Muscle of leg (tissue), 11 donors: ENCODE measurements around the gene GARIN1A. TPM values are rescaled to one million over a fixed set of nuclear protein-coding genes. Genes with fewer than 3 reads are reported as not detected.

ENCODE experiments used
- DNase-seq: peaks from one replicate; pipeline ENCODE4 v3.0.0; 2013
- H3K27ac ChIP-seq: one replicate; pipeline ENCODE4 v1.5.1; 2013; ENCODE audit warnings: mild to moderate bottlenecking, low read length, control low read depth
- H3K27me3 ChIP-seq: one replicate; pipeline ENCODE4 v1.6.1; 2013; ENCODE audit warnings: low read length; ENCODE audit not compliant: control insufficient read depth, insufficient read depth
- H3K36me3 ChIP-seq: one replicate; pipeline ENCODE4 v1.6.1; 2013; ENCODE audit warnings: low read length; ENCODE audit not compliant: control insufficient read depth, insufficient read depth
- H3K4me1 ChIP-seq: one replicate; pipeline ENCODE4 v1.6.1; 2013; ENCODE audit warnings: low read length; ENCODE audit not compliant: control insufficient read depth, insufficient read depth
- H3K4me3 ChIP-seq: one replicate; pipeline ENCODE4 v1.5.1; 2013; ENCODE audit warnings: low read length, control low read depth
- H3K9me3 ChIP-seq: replicated peaks from 2 replicates; pipeline ENCODE4 v1.6.1; 2013; ENCODE audit warnings: low read depth, low read length; ENCODE audit not compliant: control insufficient read depth
- WGBS: methylation state at CpG from one replicate; pipeline ENCODE4 v1.1.5; 2013; ENCODE audit warnings: missing lambda C conversion rate; ENCODE audit not compliant: insufficient coverage; 5-methylcytosine and 5-hydroxymethylcytosine counted together
- polyA plus RNA-seq, 8 donors: library from polyadenylated mRNA; unstranded; fragments of 120-200 nt; gene quantifications; one replicate each; pipeline versions ENCODE4 v1.2.1 to v1.2.3, GENCODE V29; 2013; ENCODE audit warnings: inconsistent platforms in 1 of 8, low replicate concordance in 1 of 8; ENCODE audit not compliant: insufficient read length in 8 of 8, insufficient read depth in 1 of 8
- total RNA-seq: library from RNA; stranded (reverse); fragments of 120-200 nt; gene quantifications from one replicate; pipeline ENCODE4 v1.2.4, GENCODE V29; 2013

GARIN1A gene
- total and polyA plus RNA-seq, 9 donors, result 0.53 to 3.0 (median 1.4) TPM

DNA sequence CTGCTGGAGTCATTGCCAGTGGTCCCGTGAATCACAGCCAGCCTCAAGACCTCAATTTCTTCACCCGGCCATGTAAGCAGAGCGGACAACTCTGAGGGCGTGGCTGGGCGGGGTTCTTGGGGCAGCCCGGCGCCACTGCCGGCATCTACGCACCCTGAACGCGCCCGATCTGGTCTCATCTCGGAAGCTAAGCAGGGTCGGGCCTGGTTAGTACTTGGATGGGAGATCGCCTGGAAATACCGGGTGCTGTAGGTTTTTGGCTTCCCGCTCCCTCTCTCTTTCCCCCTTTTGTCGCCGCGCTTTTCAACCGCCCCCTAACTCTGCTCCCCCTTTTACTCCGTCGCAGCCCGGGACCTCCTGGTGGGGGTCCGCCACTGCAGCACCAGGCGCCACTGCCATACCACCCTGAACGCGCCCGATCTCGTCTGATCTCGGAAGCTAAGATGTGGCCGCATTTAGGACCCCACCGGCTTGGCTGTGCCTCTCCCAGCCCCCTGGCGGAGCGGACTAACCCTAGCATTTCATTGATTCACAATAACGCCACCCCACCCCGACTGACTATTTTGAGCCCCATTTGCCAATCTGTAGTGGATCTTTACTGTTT, 25.3 kb downstream of the GARIN1A start:
- DNase-seq, result peak; percentile 33
- peaks cover 34% of the 10 kb centered on the region for H3K27me3 ChIP-seq
- H3K4me3 ChIP-seq, result peak overlapping the region; percentile 42
- peaks cover 7% of the 10 kb centered on the region for H3K4me1 ChIP-seq
- H3K27ac ChIP-seq, result no peak overlapping the region
- no peaks in the 10 kb centered on the region for H3K9me3 ChIP-seq
- no peaks in the 10 kb centered on the region for H3K36me3 ChIP-seq
- 1% methylated on average over 29 of the region's 37 CpGs for WGBS

DNA sequence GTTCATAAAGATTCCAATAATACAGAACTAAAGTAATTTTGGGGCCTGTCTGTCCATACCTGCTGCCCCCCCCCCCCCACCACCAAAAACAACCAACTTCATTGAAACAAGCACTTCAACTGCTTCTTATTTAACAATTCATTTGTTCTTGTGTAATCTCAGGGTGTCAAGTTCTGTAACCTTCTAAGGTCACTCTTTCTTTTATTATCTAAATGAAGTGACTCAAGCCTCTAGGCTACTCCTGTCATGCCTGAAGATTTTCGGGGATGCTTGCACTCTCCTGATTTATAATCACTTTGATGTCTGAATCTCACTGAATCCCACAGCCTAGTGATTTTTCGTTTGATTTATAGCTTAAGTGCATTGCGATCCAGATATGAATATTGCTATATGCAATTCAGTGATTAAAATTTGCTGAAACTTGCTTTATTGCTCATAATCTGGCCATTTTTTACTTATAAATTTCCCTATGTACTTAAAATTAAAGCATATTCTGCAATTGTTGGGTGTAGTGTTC, 27.2 kb downstream of the GARIN1A start:
- Histone ChIP-seq H3K4me1 (peaks cover 7% of the 10 kb centered on the region), H3K27ac (no peak overlapping the region), H3K4me3 (no peak overlapping the region), H3K36me3 (no peaks in the 10 kb centered on the region), H3K9me3 (no peaks in the 10 kb centered on the region), H3K27me3 (peaks cover 37% of the 10 kb centered on the region)
- WGBS, result no CpG with 5 or more reads among the region's 3 CpGs
- no peak for DNase-seq

DNA sequence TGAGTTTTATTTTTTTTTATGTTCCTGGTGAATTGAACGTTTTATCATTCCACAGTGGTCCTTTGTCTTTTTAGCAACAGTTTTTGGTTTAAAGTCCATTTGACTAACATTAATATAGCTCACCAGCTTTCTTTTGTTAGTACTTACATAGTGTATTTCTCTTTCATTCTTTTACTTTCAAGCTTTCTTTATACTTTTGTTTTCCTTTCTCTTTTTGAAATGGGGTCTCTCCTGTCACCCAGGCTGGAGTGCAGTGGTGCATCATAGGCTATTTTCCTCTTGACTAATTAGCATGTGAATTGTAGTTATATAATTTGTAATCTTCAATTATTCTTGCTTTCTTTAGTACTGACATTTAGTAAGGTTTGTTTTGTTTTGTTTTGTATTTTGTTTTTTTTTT, 27.8 kb downstream of the GARIN1A start:
- Histone ChIP-seq H3K4me1 (peaks cover 7% of the 10 kb centered on the region), H3K27ac (no peak overlapping the region), H3K9me3 (no peaks in the 10 kb centered on the region), H3K4me3 (no peak overlapping the region), H3K36me3 (no peaks in the 10 kb centered on the region), H3K27me3 (peaks cover 37% of the 10 kb centered on the region)
- no CpG with 5 or more reads among the region's 1 CpG for WGBS
- DNase-seq, result no peak

DNA sequence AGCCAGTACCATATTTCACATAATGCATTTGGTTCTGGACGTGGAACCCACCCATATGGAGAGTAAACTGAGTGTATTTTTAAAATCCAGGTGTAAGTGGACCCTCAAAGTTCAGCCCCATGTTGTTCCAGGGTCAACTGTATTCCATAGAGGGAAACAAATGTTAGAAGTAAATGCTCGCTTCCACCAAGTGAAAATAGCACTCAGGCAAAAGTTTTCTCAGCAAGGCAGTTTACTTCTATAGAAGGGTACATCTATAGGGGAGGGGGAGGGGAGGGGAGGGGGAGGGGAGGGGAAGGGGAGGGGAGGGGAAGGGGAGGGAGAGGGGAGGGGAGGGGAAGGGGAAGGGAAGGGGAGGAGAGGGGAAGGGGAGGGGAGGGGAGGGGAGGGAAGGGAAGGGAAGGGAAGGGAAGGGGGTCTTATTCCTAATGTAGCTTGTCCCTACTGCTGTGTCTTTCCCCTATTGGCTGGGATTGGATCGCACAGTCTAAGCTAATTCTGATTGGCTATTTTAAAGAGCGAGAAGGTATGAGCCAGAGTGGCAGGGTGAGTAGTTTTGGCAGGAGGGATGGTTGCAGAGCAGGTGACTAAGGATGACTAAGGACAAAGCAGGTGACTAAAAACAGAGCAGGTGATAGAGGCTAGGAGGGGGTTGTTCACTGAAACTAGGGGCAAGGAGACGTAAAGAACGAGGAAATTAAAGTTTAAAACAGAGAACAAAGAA, 29.1 kb downstream of the GARIN1A start:
- no peak overlapping the region for H3K4me3 ChIP-seq
- peaks cover 34% of the 10 kb centered on the region for H3K27me3 ChIP-seq
- 81% methylated on average over 3 of the region's 6 CpGs for WGBS
- no peaks in the 10 kb centered on the region for H3K9me3 ChIP-seq
- no peak for DNase-seq
- H3K27ac ChIP-seq, result no peak overlapping the region
- no peaks in the 10 kb centered on the region for H3K36me3 ChIP-seq
- H3K4me1 ChIP-seq, result peaks cover 7% of the 10 kb centered on the region

DNA sequence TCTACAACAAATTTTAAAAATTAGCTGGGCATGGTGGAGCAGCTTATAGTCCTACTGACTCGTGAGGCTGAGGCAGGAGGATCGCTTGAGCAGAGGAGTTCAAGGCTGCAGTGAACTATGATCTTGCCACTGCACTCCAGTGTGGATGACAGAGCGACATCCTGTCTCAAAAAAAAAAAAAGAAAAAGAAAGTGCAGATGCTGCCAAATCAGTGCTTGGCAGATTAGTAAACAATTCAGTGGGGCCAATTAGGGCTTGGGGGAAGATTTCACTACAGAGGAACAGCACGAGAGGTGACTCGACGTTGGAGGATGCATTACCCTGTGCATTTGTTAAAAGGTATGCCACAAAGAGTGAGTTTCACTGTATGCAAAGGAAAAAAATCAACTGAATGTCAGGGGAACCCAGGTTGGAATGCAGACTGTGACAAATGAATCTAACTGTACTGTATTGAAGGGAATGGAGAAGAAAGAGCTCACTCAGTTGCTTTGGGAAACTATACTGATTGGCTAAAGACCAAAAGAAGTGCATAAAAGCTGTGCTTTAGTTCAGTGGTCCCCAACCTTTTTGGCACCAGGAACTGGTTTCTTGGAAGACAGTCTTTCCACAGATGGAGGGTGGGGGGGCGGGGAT, 31.6 kb downstream of the GARIN1A start:
- 60% methylated on average over 6 of the region's 7 CpGs for WGBS
- H3K4me3 ChIP-seq, result no peak overlapping the region

DNA sequence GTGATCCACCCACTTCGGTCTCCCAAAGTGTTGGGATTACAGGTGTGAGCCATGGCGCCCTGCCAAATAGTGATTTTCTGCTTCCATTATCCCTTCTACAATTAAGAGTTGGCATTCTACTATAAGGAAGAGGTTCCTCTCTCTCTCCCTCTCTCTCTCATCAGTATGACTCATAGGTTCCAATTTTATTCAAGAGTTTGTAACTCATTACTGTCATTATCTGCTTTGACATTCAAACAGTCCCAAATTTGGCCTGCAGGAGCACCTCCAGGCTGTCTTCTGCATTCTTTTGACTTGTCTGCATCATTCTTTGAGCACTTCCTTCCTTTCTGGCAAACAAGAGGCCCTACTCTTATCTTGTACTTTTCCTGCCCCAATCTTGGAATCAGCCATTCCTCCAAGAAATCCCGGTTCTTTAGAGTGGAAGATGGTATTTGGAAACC, 33.8 kb downstream of the GARIN1A start:
- no peak for DNase-seq
- WGBS, result no CpG with 5 or more reads among the region's 3 CpGs
- Histone ChIP-seq H3K27ac (no peak overlapping the region), H3K36me3 (no peaks in the 10 kb centered on the region), H3K27me3 (peaks cover 3% of the 10 kb centered on the region), H3K4me3 (no peak overlapping the region), H3K9me3 (no peaks in the 10 kb centered on the region), H3K4me1 (no peaks in the 10 kb centered on the region)

More for the DNA sequence above, 31.6 kb downstream of the GARIN1A start:
- no peak for DNase-seq
- Histone ChIP-seq H3K36me3 (no peaks in the 10 kb centered on the region), H3K27me3 (peaks cover 12% of the 10 kb centered on the region), H3K9me3 (no peaks in the 10 kb centered on the region), H3K4me1 (no peaks in the 10 kb centered on the region), H3K27ac (no peak overlapping the region)

DNA sequence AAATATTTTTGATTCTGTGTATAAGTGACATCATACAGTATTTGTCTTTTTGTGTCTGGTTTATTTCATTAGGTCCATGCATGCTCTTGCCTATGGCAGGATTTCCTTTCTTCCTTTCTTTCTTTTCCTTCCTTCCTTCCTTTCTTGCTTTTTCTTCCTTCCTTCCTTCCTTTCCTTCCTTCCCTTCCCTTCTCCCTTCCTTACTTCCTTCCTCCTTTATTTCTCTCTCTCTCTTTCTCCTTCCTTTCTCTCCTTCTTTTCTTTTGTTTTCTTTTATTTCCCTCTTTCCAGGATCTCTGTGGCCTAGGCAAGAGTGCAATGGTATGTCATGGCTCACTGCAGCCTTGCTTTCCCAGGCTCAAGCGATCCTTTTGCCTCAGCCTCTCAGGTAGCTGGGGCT, 35.7 kb downstream of the GARIN1A start:
- Histone ChIP-seq H3K4me3 (no peak overlapping the region), H3K9me3 (no peaks in the 10 kb centered on the region), H3K36me3 (no peaks in the 10 kb centered on the region), H3K27ac (no peak overlapping the region), H3K4me1 (no peaks in the 10 kb centered on the region), H3K27me3 (peaks cover 2% of the 10 kb centered on the region)
- no CpG with 5 or more reads among the region's 1 CpG for WGBS
- DNase-seq, result no peak

DNA sequence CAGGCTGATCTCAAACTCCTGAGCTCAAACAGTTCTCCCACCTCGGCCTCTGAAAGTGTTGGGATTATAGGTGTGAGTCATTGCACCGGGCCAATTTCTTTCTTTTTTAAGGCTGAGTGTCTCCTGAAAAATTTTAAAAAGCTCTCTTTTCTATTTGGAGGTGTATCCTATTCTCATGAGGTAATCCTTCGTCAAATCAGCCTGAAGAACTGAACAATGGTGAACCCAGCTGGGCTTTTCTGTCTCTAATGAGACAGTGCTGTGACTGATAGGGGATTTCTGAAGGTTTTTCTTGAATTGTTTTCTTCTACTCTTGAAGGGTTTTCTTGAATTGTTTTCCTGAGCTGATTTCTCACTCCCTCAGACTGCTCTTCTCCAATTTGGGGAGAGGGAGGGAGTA, 36.1 kb downstream of the GARIN1A start:
- Histone ChIP-seq H3K4me3 (no peak overlapping the region), H3K9me3 (no peaks in the 10 kb centered on the region), H3K36me3 (no peaks in the 10 kb centered on the region), H3K27ac (no peak overlapping the region), H3K27me3 (peaks cover 5% of the 10 kb centered on the region), H3K4me1 (no peaks in the 10 kb centered on the region)
- DNase-seq, result no peak
- no CpG with 5 or more reads among the region's 3 CpGs for WGBS

DNA sequence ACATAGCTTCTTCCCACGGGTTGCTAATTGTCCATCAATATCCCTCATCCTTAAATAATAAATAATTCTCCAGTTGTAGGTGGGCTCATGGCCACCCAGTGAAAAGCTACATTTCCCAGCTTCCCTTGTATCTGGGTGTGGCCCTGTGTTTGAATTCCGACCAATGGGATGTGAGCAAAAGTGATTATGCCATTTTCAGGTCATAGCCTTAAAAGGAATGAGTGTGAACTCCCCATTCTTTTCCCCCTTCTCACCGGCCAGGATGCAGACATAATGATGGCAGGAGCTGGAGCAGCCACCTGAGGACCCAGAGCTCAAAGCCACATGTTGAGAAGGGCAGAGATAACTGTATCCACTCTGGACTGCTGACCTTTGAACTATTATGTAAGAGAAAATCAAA, 36.7 kb downstream of the GARIN1A start:
- WGBS, result no CpG with 5 or more reads among the region's 3 CpGs
- no peak overlapping the region for H3K27ac ChIP-seq
- H3K36me3 ChIP-seq, result no peaks in the 10 kb centered on the region
- no peaks in the 10 kb centered on the region for H3K9me3 ChIP-seq
- no peaks in the 10 kb centered on the region for H3K4me1 ChIP-seq
- DNase-seq, result no peak
- no peak overlapping the region for H3K4me3 ChIP-seq
- H3K27me3 ChIP-seq, result peaks cover 3% of the 10 kb centered on the region

DNA sequence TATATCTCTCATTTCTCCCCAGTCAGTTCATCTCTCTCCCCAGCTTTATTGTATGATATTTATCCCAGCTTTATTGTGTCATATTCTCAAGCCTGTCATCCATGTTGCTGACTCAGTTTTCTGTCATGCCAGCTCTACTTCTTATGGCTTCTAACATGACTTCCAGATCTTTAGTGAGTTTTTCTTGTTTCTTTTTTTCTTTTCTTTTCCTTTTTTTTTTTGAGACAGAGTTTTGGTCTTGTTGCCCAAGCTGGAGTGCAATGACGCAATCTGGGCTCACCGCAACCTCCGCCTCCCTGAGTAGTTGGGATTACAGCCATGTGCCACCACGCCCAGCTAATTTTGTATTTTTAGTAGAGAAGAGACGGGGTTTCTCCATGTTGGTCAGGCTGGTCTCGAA, 38.4 kb downstream of the GARIN1A start:
- Histone ChIP-seq H3K27ac (no peak overlapping the region), H3K9me3 (no peaks in the 10 kb centered on the region), H3K36me3 (no peaks in the 10 kb centered on the region)

More for the DNA sequence above, 38.4 kb downstream of the GARIN1A start:
- no peak for DNase-seq
- 80% methylated on average over 1 of the region's 6 CpGs for WGBS
- H3K4me3 ChIP-seq, result no peak overlapping the region
- H3K4me1 ChIP-seq, result no peaks in the 10 kb centered on the region
- peaks cover 4% of the 10 kb centered on the region for H3K27me3 ChIP-seq
